Measurements from ENCODE around the gene ISG20.

ISG20 gene

GRCh38 chr15:88650556-88650955, 11.7 kb downstream of the ISG20 start:
- peaks cover 14% of the 10 kb centered on the region for H3K4me1 ChIP-seq (ENCODE audit: insufficient read depth, insufficient read length)
- DNase-seq (ENCODE audit: low read depth, low spot score) = no peak
- no peak overlapping the region for H3K4me3 ChIP-seq (ENCODE audit: insufficient read length, low read depth)
- H3K27me3 ChIP-seq (ENCODE audit: insufficient read depth, insufficient read length) = no peaks in the 10 kb centered on the region
- H3K36me3 ChIP-seq (ENCODE audit: insufficient read depth, insufficient read length, low read length) = no peaks in the 10 kb centered on the region
- no peak overlapping the region for H3K9ac ChIP-seq (ENCODE audit: insufficient read length, low read depth)
- TF ChIP-seq YY1 (IDR thresholded peaks at IDR 0.05; ENCODE audit: insufficient read depth, insufficient read length) = no peak
- H3K9me3 ChIP-seq (ENCODE audit: insufficient read depth, low read length) = no peaks in the 10 kb centered on the region; the same call in 1 of the 2 replicates

GRCh38 chr15:88651136-88651732, 12.4 kb downstream of the ISG20 start:
- TF ChIP-seq ZNF274 (IDR thresholded peaks at IDR 0.05; ENCODE audit: low read depth, low read length) = no peak
- TF ChIP-seq YY1 (IDR thresholded peaks at IDR 0.05; ENCODE audit: insufficient read depth, insufficient read length) = no peak
- no peak for TF ChIP-seq SUZ12 (IDR thresholded peaks at IDR 0.05; ENCODE audit: extremely low read depth, insufficient read depth, insufficient read length)
- Histone ChIP-seq H3K36me3 (ENCODE audit: insufficient read depth, insufficient read length, low read length) (no peaks in the 10 kb centered on the region), H3K9me3 (ENCODE audit: insufficient read depth, low read length) (no peaks in the 10 kb centered on the region; the same call in 1 of the 2 replicates), H3K4me1 (ENCODE audit: insufficient read depth, insufficient read length) (peaks cover 14% of the 10 kb centered on the region), H3K4me3 (ENCODE audit: insufficient read length, low read depth) (no peak overlapping the region), H3K27me3 (ENCODE audit: insufficient read depth, insufficient read length) (no peaks in the 10 kb centered on the region), H3K9ac (ENCODE audit: insufficient read length, low read depth) (no peak overlapping the region)
- DNase-seq (ENCODE audit: low read depth, low spot score) = no peak

- Histone ChIP-seq H3K36me3 (ENCODE audit: insufficient read depth, insufficient read length, low read length) (no peaks in the 10 kb centered on the region), H3K4me1 (ENCODE audit: insufficient read depth, insufficient read length) (peaks cover 16% of the 10 kb centered on the region), H3K4me3 (ENCODE audit: insufficient read length, low read depth) (no peak overlapping the region), H3K9me3 (ENCODE audit: insufficient read depth, low read length) (no peaks in the 10 kb centered on the region; the same call in 1 of the 2 replicates), H3K27me3 (ENCODE audit: insufficient read depth, insufficient read length) (no peaks in the 10 kb centered on the region), H3K9ac (ENCODE audit: insufficient read length, low read depth) (no peak overlapping the region)
- TF ChIP-seq ZNF274 (IDR thresholded peaks at IDR 0.05; ENCODE audit: low read depth, low read length) = no peak
- TF ChIP-seq YY1 (IDR thresholded peaks at IDR 0.05; ENCODE audit: insufficient read depth, insufficient read length) = no peak
- TF ChIP-seq SUZ12 (IDR thresholded peaks at IDR 0.05; ENCODE audit: extremely low read depth, insufficient read depth, insufficient read length) = no peak
- no peak for DNase-seq (ENCODE audit: low read depth, low spot score)
These were observed 13.2 kb downstream of the ISG20 start for GRCh38 chr15:88651971-88652370.

- Histone ChIP-seq H3K36me3 (ENCODE audit: insufficient read depth, insufficient read length, low read length) (no peaks in the 10 kb centered on the region), H3K4me1 (ENCODE audit: insufficient read depth, insufficient read length) (peaks cover 21% of the 10 kb centered on the region), H3K4me3 (ENCODE audit: insufficient read length, low read depth) (no peak overlapping the region), H3K27me3 (ENCODE audit: insufficient read depth, insufficient read length) (no peaks in the 10 kb centered on the region), H3K9ac (ENCODE audit: insufficient read length, low read depth) (no peak overlapping the region), H3K9me3 (ENCODE audit: insufficient read depth, low read length) (no peaks in the 10 kb centered on the region; the same call in 1 of the 2 replicates)
- no peak for DNase-seq (ENCODE audit: low read depth, low spot score)
- TF ChIP-seq ZNF274 (IDR thresholded peaks at IDR 0.05; ENCODE audit: low read depth, low read length) (no peak), YY1 (IDR thresholded peaks at IDR 0.05; ENCODE audit: insufficient read depth, insufficient read length) (no peak), SUZ12 (IDR thresholded peaks at IDR 0.05; ENCODE audit: extremely low read depth, insufficient read depth, insufficient read length) (no peak)
These were observed 13.8 kb downstream of the ISG20 start for GRCh38 chr15:88652456-88653199.

GRCh38 chr15:88653200-88654064, 14.6 kb downstream of the ISG20 start:
- DNase-seq (ENCODE audit: low read depth, low spot score) = no peak
- H3K27me3 ChIP-seq (ENCODE audit: insufficient read depth, insufficient read length) = no peaks in the 10 kb centered on the region
- TF ChIP-seq ZNF274 (IDR thresholded peaks at IDR 0.05; ENCODE audit: low read depth, low read length) (no peak), YY1 (IDR thresholded peaks at IDR 0.05; ENCODE audit: insufficient read depth, insufficient read length) (no peak), SUZ12 (IDR thresholded peaks at IDR 0.05; ENCODE audit: extremely low read depth, insufficient read depth, insufficient read length) (no peak)

GRCh38 chr15:88654430-88655102, 15.8 kb downstream of the ISG20 start:
- DNase-seq (ENCODE audit: low read depth, low spot score) = no peak
- H3K36me3 ChIP-seq (ENCODE audit: insufficient read depth, insufficient read length, low read length) = no peaks in the 10 kb centered on the region
- no peaks in the 10 kb centered on the region for H3K27me3 ChIP-seq (ENCODE audit: insufficient read depth, insufficient read length)
- H3K9me3 ChIP-seq (ENCODE audit: insufficient read depth, low read length) = no peaks in the 10 kb centered on the region; the same call in 1 of the 2 replicates
- peaks cover 21% of the 10 kb centered on the region for H3K4me1 ChIP-seq (ENCODE audit: insufficient read depth, insufficient read length)
- H3K9ac ChIP-seq (ENCODE audit: insufficient read length, low read depth) = no peak overlapping the region
- TF ChIP-seq ZNF274 (IDR thresholded peaks at IDR 0.05; ENCODE audit: low read depth, low read length) (no peak), SUZ12 (IDR thresholded peaks at IDR 0.05; ENCODE audit: extremely low read depth, insufficient read depth, insufficient read length) (no peak)
- no peak overlapping the region for H3K4me3 ChIP-seq (ENCODE audit: insufficient read length, low read depth)

More at GRCh38 chr15:88653200-88654064, 14.6 kb downstream of the ISG20 start:
- Histone ChIP-seq H3K9me3 (ENCODE audit: insufficient read depth, low read length) (no peaks in the 10 kb centered on the region; the same call in 1 of the 2 replicates), H3K4me1 (ENCODE audit: insufficient read depth, insufficient read length) (peaks cover 24% of the 10 kb centered on the region), H3K9ac (ENCODE audit: insufficient read length, low read depth) (peak overlapping the region; percentile 57), H3K36me3 (ENCODE audit: insufficient read depth, insufficient read length, low read length) (no peaks in the 10 kb centered on the region), H3K4me3 (ENCODE audit: insufficient read length, low read depth) (no peak overlapping the region)

All from NT2/D1 (cell line).